GM21723 (cell line): ENCODE measurements around the gene SMYD3.
"Not testable (repeated sequence)": the region's sequence is repeated elsewhere in the genome, so short reads cannot be mapped to it uniquely, and the experiment has no call there.

Experiments
- ATAC-seq: cut with Tn5 transposase; IDR thresholded peaks from one replicate; pipeline ENCODE4 v1.9.1; 2021; ENCODE audit warnings: mild to moderate bottlenecking, moderate library complexity; ENCODE audit not compliant: unreplicated experiment

Gene SMYD3

DNA sequence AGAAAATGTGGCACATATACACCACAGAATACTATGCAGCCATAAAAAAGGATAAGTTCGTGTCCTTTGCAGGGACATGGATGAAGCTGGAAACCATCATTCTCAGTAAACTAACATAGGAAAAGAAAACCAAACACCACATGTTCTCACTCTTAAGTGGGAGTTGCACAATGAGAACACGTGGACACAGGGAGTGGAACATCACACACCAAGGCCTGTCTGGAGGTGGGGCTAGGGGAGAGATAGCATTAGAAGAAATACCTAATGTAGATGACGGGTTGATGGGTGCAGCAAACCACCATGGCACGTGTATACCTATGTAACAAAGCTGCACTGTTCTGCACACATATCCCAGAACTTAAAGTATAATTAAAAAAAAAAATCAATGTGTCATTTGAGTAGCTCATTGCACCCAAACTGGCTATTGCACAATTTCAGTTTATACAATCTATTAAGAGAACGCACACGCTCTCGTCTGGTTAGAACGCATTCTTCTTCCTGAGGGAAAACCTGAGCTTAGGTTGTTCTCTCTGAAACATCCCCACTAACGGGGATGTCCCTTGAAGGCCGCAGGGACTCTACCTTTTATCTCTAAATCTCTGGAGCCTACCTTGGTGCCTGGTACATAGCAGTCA is 535.9 kb downstream of the SMYD3 start:
- ATAC-seq, result not testable (repeated sequence)

DNA sequence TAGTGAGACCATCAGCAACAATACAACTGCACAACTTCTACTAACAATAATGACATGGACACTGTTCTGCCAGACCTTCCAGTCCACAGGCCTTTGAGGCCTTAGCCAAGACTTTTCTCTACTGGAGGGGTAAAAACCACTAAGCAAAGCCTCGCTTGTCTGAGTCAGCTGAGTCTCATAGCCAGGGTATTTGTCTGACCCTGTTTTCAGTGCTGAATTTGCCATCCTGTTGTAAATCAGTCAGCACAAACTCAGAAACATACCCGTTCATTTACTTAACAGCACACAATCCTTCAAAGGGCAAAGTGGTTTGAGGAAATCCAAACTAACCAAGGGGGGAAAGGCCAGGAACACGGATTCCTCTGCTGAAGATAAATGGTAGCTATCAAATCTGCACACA is 537.8 kb downstream of the SMYD3 start:
- ATAC-seq, result no peak

DNA sequence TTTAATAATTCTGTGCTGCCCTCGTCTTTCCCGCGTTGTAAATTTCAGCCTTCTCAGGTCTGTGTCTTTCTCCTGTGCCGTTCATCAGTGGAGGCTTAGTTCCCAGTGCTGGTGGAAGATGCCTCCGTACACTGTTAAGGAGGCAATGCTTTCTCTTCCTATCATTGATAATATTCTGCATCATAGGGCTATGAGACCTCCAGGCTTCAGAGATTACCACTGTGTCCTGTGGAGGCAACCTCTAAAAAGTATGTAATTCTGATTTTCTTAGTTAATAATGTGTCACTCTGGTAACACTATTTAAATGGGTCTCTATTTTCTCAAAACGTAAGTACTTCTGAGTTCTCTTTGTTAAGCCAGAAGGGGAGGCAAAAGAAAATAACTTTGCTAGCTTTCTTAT is 538.3 kb downstream of the SMYD3 start:
- ATAC-seq, result no peak

DNA sequence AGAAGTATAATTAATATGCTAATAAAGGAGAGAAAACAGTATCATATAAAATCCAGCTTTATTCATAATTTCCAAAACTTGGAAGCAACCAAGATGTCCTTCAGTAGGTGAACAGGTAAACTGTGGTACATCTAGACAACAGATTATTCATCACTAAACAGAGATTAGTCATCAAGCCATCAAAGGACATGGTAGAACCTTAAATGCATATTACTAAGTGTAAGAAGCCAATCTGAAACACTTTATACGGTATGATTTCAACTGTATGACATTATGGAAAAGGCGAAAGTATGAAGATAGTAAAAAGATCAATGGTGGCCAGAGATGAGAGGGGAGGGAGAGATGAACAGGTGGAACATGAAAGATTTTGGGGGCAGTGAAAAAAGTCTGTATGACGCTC is 541.7 kb downstream of the SMYD3 start:
- ATAC-seq, result no peak

- no peak for ATAC-seq
These were observed 543.4 kb downstream of the SMYD3 start for GRCh38 chr1:245963649-245964048.

GRCh38 chr1:245962453-245962852 is 544.6 kb downstream of the SMYD3 start:
- ATAC-seq, result no peak

GRCh38 chr1:245961137-245961540 is 545.9 kb downstream of the SMYD3 start:
- no peak for ATAC-seq

GRCh38 chr1:245960171-245960570 is 546.9 kb downstream of the SMYD3 start:
- ATAC-seq, result no peak

- ATAC-seq, result no peak
These were observed 549.1 kb downstream of the SMYD3 start for GRCh38 chr1:245958016-245958415.

DNA sequence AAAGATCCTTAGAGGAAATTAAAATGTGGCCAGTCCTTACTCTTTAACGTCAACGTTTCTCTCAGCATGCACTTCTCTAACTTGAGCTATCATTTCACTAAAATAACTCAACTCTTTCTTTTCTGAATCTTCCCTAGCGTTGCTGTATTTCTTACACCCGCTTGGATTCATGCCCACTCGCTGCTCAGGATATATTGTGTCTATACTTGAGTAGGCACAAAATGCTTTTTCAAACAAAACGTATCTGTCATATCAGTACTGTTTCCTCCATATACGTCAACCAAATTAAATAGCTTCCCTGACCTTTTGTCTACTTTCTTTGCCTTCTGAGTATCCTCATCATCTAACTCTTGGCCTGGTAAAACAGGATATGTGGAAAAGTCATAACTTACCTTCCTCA is 549.7 kb downstream of the SMYD3 start:
- no peak for ATAC-seq

DNA sequence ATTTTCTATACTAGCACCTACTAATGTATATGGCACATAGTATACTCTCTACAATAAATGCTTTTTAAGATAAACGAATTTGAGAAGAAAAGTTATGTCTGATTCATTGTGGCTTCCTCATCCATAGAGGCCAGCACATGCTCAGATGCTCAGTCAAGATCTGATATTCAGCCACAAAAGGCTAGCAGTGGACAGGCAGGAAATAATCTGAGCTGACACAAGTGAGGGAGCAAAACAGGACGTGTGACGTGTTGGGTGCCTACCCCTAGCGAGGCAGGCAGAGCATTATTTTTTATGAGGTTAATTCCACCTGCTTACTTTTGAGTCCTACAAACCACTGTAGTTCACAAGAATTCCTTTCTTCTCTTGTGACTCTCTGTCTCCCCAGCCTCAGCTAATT is 550.9 kb downstream of the SMYD3 start:
- ATAC-seq, result no peak

DNA sequence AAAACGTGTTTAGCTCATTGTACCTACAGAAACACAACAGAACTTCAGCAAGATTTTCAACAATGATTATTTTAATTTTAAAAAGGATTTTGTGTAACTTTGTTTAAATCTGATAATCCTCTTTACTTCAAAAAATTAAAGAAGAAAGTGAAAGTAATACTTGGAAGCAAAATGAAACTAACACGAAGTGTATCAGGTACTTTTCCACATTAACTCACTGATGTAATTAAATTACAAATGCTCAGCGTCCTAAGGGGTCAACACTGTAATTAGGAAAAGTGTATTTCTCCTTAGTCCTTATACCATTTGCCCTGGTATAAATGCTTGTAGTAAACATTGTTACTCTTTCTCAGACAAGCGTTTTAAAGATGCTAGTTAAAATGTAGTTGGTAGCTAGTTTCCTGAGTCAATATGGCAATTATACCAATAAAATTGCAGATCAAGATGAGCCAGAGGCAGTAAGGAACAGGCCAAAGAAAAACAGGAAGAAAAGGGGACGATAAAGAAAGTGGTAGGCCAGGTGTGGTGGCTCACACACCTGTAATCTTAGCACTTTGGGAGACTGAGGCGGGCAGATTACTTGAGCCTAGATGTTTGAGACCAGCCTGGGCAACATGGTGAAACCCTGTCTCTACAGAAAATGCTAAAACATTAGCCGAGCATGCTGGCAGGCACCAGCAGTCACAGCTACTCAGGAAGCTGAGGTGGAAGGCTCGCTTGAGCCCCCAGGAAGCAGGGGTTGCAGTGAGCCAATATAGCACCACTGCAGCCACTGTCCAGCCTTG is 553.0 kb downstream of the SMYD3 start:
- peak; percentile 67 for ATAC-seq

GRCh38 chr1:245952383-245953026 is 554.6 kb downstream of the SMYD3 start:
- no peak for ATAC-seq

DNA sequence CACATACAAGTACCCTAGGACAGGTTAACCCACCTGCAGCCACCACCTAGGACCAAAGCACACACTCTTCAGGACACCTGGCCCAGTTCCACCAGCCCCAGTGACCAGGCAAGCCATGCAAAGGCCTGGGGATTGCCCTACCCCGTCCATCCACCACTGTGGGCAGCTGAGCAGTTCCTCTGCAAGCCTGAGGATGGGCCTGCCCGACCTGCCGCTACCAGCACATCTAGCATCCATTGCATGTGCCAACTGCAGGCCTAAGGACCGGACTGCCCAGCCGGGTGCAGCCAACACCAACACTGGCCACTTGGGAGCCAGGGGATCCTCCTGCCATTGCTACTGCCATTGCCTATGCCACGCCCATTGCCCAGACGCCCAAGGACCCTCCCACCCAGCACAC is 558.3 kb downstream of the SMYD3 start:
- no peak for ATAC-seq

GRCh38 chr1:245946905-245947304 is 560.2 kb downstream of the SMYD3 start:
- no peak for ATAC-seq

GRCh38 chr1:245945136-245945535 is 561.9 kb downstream of the SMYD3 start:
- not testable (repeated sequence) for ATAC-seq

DNA sequence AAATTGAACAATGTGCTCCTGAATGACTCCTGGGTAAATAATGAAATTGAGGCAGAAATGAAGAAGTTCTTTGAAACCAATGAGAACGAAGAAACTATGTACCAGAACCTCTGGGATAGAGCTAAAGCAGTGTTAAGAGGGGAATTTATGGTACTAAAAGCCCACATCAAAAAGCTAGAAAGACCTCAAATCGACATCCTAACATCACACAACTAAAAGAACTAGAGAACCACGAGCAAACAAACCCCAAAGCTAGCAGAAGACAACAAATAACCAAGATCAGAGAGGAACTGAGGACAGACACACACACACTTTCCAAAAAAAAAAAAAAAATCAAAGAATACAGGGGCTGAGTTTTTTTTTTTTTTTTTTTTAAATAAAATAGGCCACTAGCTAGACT is 564.2 kb downstream of the SMYD3 start:
- ATAC-seq, result no peak

GRCh38 chr1:245941771-245942170 is 565.3 kb downstream of the SMYD3 start:
- not testable (repeated sequence) for ATAC-seq

DNA sequence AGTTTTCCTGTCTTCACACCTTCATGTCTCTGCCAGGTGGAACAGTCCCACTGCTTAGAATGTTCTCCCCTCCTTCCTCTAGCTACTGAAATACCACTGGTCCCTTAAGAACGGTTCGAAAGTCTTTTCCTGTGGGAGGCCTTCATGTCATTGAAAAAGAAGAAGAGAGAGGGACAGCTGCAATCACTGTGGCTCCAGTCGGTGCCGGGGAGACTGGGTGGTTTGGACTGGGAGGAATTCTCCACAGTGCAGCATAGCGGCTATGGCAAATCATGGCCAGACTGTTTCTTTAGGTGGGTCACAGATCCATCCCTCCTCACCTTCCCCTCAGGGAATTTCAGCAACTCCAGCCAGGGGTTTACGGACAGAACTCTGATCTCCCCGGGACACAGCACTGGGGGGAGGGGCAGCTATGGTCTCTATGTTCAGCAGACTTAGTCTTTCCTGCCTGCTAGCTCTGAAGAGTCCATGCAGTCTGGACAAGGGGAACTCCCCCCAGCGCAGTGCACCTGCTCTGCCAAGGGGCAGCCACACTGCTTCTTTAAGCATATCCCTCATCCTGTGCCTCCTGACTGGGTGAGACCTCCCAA is 567.2 kb downstream of the SMYD3 start:
- no peak for ATAC-seq

DNA sequence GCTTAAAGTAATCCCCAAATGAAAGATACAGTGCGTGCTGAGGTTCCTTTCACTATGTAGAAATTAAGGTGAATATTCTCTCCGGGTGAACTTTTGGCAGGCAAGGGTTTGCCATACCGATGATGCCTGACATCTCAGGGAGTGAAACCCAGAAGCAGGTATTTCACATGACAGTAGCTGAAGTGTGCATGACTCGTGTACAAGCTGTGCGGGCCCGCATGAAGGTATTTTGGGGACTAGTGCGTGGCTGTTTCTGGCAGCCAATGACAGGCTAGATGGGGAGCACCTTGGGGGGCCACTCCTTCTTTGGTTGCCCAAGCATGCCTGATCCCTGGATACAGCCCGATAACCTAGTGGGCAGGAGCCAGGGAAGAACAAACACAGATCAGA is 569.0 kb downstream of the SMYD3 start:
- ATAC-seq, result no peak

DNA sequence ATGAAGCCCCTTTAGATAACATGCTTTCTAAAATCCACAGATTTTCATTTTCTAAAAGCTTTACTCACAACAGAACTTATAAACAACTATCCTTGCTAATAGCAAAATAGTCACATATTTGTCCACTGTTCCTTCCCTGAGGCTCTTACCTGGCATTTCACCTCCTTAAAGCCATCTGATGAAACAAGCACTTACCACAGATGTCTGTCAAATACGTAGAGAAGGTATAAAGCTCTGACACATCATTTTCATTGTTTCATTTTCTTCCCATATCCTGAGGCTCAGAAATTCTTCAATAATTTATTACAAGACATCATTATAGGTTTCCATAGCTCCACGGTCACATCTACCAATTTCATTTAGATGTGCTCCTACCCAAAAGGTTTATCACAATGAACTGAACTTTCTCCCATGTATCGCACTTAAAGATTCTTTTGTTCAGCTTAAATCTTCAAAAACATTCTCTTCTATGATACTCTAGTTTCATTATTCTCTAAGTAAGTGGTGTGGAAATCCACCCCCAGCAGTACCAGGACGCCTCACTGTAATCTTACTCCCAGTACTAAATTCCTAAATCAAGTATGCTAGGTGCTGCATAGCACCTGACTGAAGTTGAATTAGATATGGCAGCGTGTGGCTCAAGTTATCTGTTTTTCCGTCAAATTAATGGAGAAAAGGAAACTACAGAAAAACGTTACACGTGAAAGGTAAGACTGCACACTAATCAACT is 569.6 kb downstream of the SMYD3 start:
- ATAC-seq, result no peak
